Measurements from ENCODE around the gene MTHFD2L.
"Not testable (repeated sequence)": the region's sequence is repeated elsewhere in the genome, so short reads cannot be mapped to it uniquely, and the experiment has no call there.

The MTHFD2L gene

DNA sequence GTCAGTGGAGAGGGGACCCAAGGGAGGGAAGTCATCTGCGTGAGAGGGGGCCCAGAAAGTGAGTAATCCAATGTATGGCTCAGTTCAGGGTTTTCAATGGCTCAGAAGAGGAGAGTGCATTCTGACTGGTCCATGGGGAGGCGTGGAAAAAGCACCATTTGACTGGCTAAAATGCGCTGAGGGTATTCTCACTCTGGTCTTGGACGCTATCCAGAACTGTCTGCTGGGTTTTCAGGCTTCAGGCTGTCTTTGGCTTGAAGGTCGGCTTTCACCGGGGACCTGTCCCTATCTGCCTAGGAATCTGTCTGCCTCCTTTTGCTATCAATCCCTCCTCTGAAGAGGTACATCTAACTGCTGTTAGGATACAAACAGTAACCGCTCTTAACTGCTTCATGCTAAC, 176.7 kb downstream of the MTHFD2L start:
- DNase-seq (ENCODE audit: low read depth in 2 of 2) = no peak

DNA sequence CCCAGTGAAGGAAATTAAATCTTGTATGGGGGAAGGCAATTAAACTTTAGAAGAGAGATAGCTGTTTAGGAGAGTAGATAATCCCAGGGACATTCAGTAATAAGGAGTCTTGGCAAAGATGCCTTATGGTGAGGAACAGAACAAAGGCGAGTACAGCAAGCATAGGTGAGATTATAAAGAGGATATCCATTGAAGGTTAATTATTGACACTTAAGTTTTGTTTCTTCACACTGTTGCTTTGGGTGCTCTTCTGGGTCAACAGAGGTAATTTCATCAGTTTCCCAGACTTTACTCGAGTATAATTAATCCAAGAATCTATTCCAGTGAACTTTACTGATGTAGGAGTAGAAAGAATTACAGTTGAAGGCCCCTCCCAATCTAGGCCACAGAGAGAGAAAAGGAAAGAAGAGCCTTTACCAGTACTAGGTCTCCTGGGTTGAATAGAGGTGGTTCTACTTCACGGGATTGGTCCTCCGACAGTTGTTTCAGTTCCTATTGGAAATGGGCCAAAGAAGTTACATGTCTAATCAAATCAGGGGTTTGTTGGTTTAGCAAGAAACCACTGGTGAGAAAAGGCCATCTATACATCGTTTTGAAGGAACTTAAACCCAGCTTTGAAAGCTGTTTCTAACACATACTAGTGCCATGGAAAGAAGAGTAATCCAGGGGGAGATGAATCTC, 177.6 kb downstream of the MTHFD2L start:
- no peak for DNase-seq (ENCODE audit: low read depth in 2 of 2)

- DNase-seq (ENCODE audit: low read depth in 2 of 2) = no peak
Measured at GRCh38 chr4:74338792-74339333, 180.9 kb downstream of the MTHFD2L start.

GRCh38 chr4:74339501-74339900, 181.6 kb downstream of the MTHFD2L start:
- no peak for DNase-seq (ENCODE audit: low read depth in 2 of 2)

GRCh38 chr4:74340421-74340820, 182.5 kb downstream of the MTHFD2L start:
- DNase-seq (ENCODE audit: low read depth in 2 of 2) = not testable (repeated sequence)

DNA sequence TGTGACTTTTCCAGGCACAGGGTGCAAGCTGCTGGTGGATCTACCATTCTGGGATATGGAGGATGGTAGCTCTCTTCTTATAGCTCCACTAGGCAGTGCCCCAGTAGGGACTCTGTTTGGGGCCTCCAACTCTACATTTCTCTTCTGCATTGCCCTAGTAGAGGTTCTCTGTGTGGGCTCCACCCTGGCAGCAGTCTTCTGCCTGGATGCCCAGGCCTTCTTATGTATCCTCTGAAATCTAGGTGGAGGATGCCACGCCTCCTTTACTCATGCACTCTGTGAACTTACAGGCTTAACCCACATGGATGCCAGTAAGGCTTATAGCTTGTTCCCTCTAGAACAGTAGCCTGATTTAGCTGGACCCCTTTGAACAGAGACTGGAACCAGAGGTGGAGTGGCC, 186.1 kb downstream of the MTHFD2L start:
- no peak for DNase-seq (ENCODE audit: low read depth in 2 of 2)

Data from stimulated activated CD8-positive, alpha-beta memory T cell treated with anti-CD3 and anti-CD28 coated beads, Interleukin-15, amount 100 ng/mL, for 48 hours (primary cell).